Effector memory CD8-positive, alpha-beta T cell (primary cell): ENCODE results near the gene ZFPM1.
A peak's percentile ranks its signal among the peaks of the same experiment; 100 is the strongest.

ENCODE experiments used
- ATAC-seq: fragments of 150-1000 bp; cut with Tn5 transposase; replicated peaks from 2 replicates; pipeline ENCODE4 v1.10.0; 2021; ENCODE audit warnings: mild to moderate bottlenecking, moderate library complexity
- DNase-seq, 3 experiments: peaks; one replicate each; pipeline ENCODE4 v3.0.0; 2021
- H3K27ac Mint-ChIP-seq, 2 donors: one replicate each; pipeline ENCODE4 v1.8.0; 2022; ENCODE audit warnings: mild to moderate bottlenecking in 2 of 2, mixed read lengths in 2 of 2, moderate library complexity in 2 of 2
- H3K27me3 Mint-ChIP-seq, 2 donors: one replicate each; pipeline ENCODE4 v1.8.0; 2022; ENCODE audit warnings: mixed read lengths in 2 of 2
- H3K36me3 Mint-ChIP-seq: one replicate; pipeline ENCODE4 v1.8.0; 2022; ENCODE audit warnings: mild to moderate bottlenecking, moderate library complexity, mixed read lengths; ENCODE audit not compliant: insufficient read depth
- H3K4me1 Mint-ChIP-seq, 2 donors: one replicate each; pipeline ENCODE4 v1.8.0; 2022; ENCODE audit warnings: low read depth in 2 of 2, mixed read lengths in 2 of 2
- H3K4me3 Mint-ChIP-seq, 2 donors: one replicate each; pipeline ENCODE4 v1.8.0; 2022; ENCODE audit warnings: mild to moderate bottlenecking in 2 of 2, mixed read lengths in 2 of 2, moderate library complexity in 2 of 2
- H3K9me3 Mint-ChIP-seq, 2 donors: one replicate each; pipeline ENCODE4 v1.8.0; 2022; ENCODE audit warnings: mixed read lengths in 2 of 2

ZFPM1 gene

GRCh38 chr16:88523309-88524161 lies 70.5 kb downstream of the ZFPM1 start:
- Mint-ChIP-seq H3K27ac (peak overlapping the region in 1 of 2 donors; percentile 68), H3K4me1 (peaks cover 7 to 12% of the 10 kb centered on the region in 2 donors), H3K27me3 (no peaks in the 10 kb centered on the region), H3K9me3 (peaks cover 2 to 5% of the 10 kb centered on the region in 2 donors), H3K36me3 (peaks cover 28% of the 10 kb centered on the region), H3K4me3 (no peak overlapping the region)
- ATAC-seq = no peak
- DNase-seq = no peak

- H3K36me3 Mint-ChIP-seq = peaks cover 24% of the 10 kb centered on the region
- H3K4me1 Mint-ChIP-seq = peaks cover 0 to 10% of the 10 kb centered on the region in 2 donors
- no peaks in the 10 kb centered on the region for H3K9me3 Mint-ChIP-seq
- H3K27me3 Mint-ChIP-seq = no peaks in the 10 kb centered on the region
- no peak overlapping the region for H3K4me3 Mint-ChIP-seq
- peak overlapping the region; percentile 22 to 35 for H3K27ac Mint-ChIP-seq
- no peak for DNase-seq
- ATAC-seq = no peak
Measured at GRCh38 chr16:88524274-88524972, 71.3 kb downstream of the ZFPM1 start.

- Mint-ChIP-seq H3K4me1 (peaks cover 0 to 8% of the 10 kb centered on the region in 2 donors), H3K36me3 (peaks cover 24% of the 10 kb centered on the region), H3K27me3 (no peaks in the 10 kb centered on the region), H3K9me3 (no peaks in the 10 kb centered on the region), H3K27ac (peak overlapping the region in 1 of 2 donors; percentile 35), H3K4me3 (no peak overlapping the region)
- ATAC-seq (no peak), DNase-seq (no peak)
Measured at GRCh38 chr16:88524973-88525662, 72.0 kb downstream of the ZFPM1 start.

- ATAC-seq (no peak), DNase-seq (no peak)
- no peak overlapping the region for H3K4me3 Mint-ChIP-seq
- H3K36me3 Mint-ChIP-seq = peaks cover 27% of the 10 kb centered on the region
- no peaks in the 10 kb centered on the region for H3K27me3 Mint-ChIP-seq
- peak overlapping the region in 1 of 2 donors; percentile 35 for H3K27ac Mint-ChIP-seq
- H3K4me1 Mint-ChIP-seq = peaks cover 0 to 8% of the 10 kb centered on the region in 2 donors
- H3K9me3 Mint-ChIP-seq = no peaks in the 10 kb centered on the region
Measured at GRCh38 chr16:88525663-88525990, 72.5 kb downstream of the ZFPM1 start.

- H3K4me3 Mint-ChIP-seq = no peak overlapping the region
- H3K27me3 Mint-ChIP-seq = no peaks in the 10 kb centered on the region
- peak overlapping the region in 1 of 2 donors; percentile 35 for H3K27ac Mint-ChIP-seq
- ATAC-seq = no peak
- peaks cover 0 to 8% of the 10 kb centered on the region in 2 donors for H3K4me1 Mint-ChIP-seq
- no peak for DNase-seq
- no peaks in the 10 kb centered on the region for H3K9me3 Mint-ChIP-seq
- peaks cover 32% of the 10 kb centered on the region for H3K36me3 Mint-ChIP-seq
Measured at GRCh38 chr16:88526008-88526905, 73.2 kb downstream of the ZFPM1 start.

GRCh38 chr16:88526906-88527185 lies 73.8 kb downstream of the ZFPM1 start:
- H3K36me3 Mint-ChIP-seq = peaks cover 36% of the 10 kb centered on the region
- H3K4me1 Mint-ChIP-seq = peaks cover 0 to 8% of the 10 kb centered on the region in 2 donors
- peak overlapping the region in 1 of 2 donors; percentile 35 for H3K27ac Mint-ChIP-seq
- ATAC-seq = no peak
- DNase-seq = no peak
- no peaks in the 10 kb centered on the region for H3K9me3 Mint-ChIP-seq
- no peaks in the 10 kb centered on the region for H3K27me3 Mint-ChIP-seq
- no peak overlapping the region for H3K4me3 Mint-ChIP-seq

GRCh38 chr16:88527186-88527936 lies 74.3 kb downstream of the ZFPM1 start:
- peak; percentile 52 to 62 (median 54) for DNase-seq
- ATAC-seq = peak; percentile 75
- peaks cover 0 to 3% of the 10 kb centered on the region in 2 donors for H3K4me1 Mint-ChIP-seq
- H3K27ac Mint-ChIP-seq = no peak overlapping the region
- no peaks in the 10 kb centered on the region for H3K9me3 Mint-ChIP-seq
- peaks cover 37% of the 10 kb centered on the region for H3K36me3 Mint-ChIP-seq
- H3K27me3 Mint-ChIP-seq = no peaks in the 10 kb centered on the region
- H3K4me3 Mint-ChIP-seq = no peak overlapping the region

GRCh38 chr16:88527937-88528743 lies 75.1 kb downstream of the ZFPM1 start:
- H3K36me3 Mint-ChIP-seq = peaks cover 39% of the 10 kb centered on the region
- no peaks in the 10 kb centered on the region for H3K27me3 Mint-ChIP-seq
- H3K4me3 Mint-ChIP-seq = no peak overlapping the region
- DNase-seq (no peak), ATAC-seq (no peak)
- peaks cover 0 to 2% of the 10 kb centered on the region in 2 donors for H3K4me1 Mint-ChIP-seq
- no peaks in the 10 kb centered on the region for H3K9me3 Mint-ChIP-seq
- peak overlapping the region in 1 of 2 donors; percentile 79 for H3K27ac Mint-ChIP-seq

- no peak for ATAC-seq
- peaks cover 0 to 2% of the 10 kb centered on the region in 2 donors for H3K4me1 Mint-ChIP-seq
- peaks cover 40% of the 10 kb centered on the region for H3K36me3 Mint-ChIP-seq
- no peaks in the 10 kb centered on the region for H3K27me3 Mint-ChIP-seq
- no peaks in the 10 kb centered on the region for H3K9me3 Mint-ChIP-seq
- H3K4me3 Mint-ChIP-seq = no peak overlapping the region
- H3K27ac Mint-ChIP-seq = peak overlapping the region in 1 of 2 donors; percentile 79
- no peak for DNase-seq
Measured at GRCh38 chr16:88528902-88529318, 75.8 kb downstream of the ZFPM1 start.

GRCh38 chr16:88529596-88529995 lies 76.5 kb downstream of the ZFPM1 start:
- Mint-ChIP-seq H3K36me3 (peaks cover 35% of the 10 kb centered on the region), H3K27me3 (no peaks in the 10 kb centered on the region), H3K4me3 (no peak overlapping the region), H3K9me3 (no peaks in the 10 kb centered on the region), H3K4me1 (peaks cover 0 to 2% of the 10 kb centered on the region in 2 donors), H3K27ac (peak overlapping the region in 1 of 2 donors; percentile 79)
- no peak for ATAC-seq
- DNase-seq = no peak

GRCh38 chr16:88530051-88530857 lies 77.2 kb downstream of the ZFPM1 start:
- H3K27ac Mint-ChIP-seq = peak overlapping the region in 1 of 2 donors; percentile 79
- ATAC-seq (no peak), DNase-seq (no peak)
- no peaks in the 10 kb centered on the region for H3K27me3 Mint-ChIP-seq
- no peaks in the 10 kb centered on the region for H3K9me3 Mint-ChIP-seq
- H3K4me3 Mint-ChIP-seq = no peak overlapping the region
- H3K4me1 Mint-ChIP-seq = peaks cover 2 to 4% of the 10 kb centered on the region in 2 donors
- peaks cover 35% of the 10 kb centered on the region for H3K36me3 Mint-ChIP-seq
